NCI-H524 (cell line): ENCODE measurements around the gene TFEB.

Experiments
- DNase-seq, 2 experiments: peaks; one replicate each; lab custom pipeline; 2025; lab: John Stamatoyannopoulos, UW

Gene TFEB

GRCh38 chr6:41690541-41691330 is 44.7 kb downstream of the TFEB start:
- DNase-seq, result no peak

GRCh38 chr6:41689171-41690008 is 46.0 kb downstream of the TFEB start:
- DNase-seq, result no peak

GRCh38 chr6:41688256-41688965 is 47.0 kb downstream of the TFEB start:
- DNase-seq, result no peak

GRCh38 chr6:41687501-41688175 is 47.8 kb downstream of the TFEB start:
- DNase-seq, result no peak

GRCh38 chr6:41685641-41686380 is 49.6 kb downstream of the TFEB start:
- DNase-seq, result no peak

GRCh38 chr6:41684311-41685180 is 50.9 kb downstream of the TFEB start:
- DNase-seq, result no peak

- DNase-seq, result peak; percentile 26 to 55
Observed at GRCh38 chr6:41683523-41684310, 51.7 kb downstream of the TFEB start.

- DNase-seq, result no peak
Observed at GRCh38 chr6:41683273-41683522, 52.2 kb downstream of the TFEB start.

GRCh38 chr6:41682497-41683272 is 52.7 kb downstream of the TFEB start:
- DNase-seq, result peak in 1 of 2 experiments; percentile 44

GRCh38 chr6:41682056-41682477 is 53.3 kb downstream of the TFEB start:
- DNase-seq, result peak; percentile 87 to 89

GRCh38 chr6:41680182-41680965 is 55.0 kb downstream of the TFEB start:
- no peak for DNase-seq

GRCh38 chr6:41679696-41680095 is 55.7 kb downstream of the TFEB start:
- no peak for DNase-seq

GRCh38 chr6:41678511-41679084 is 56.8 kb downstream of the TFEB start:
- peak; percentile 61 to 73 for DNase-seq

GRCh38 chr6:41677124-41677921 is 58.1 kb downstream of the TFEB start:
- DNase-seq, result peak in 1 of 2 experiments; percentile 19

- DNase-seq, result no peak
Observed at GRCh38 chr6:41676431-41676830, 59.0 kb downstream of the TFEB start.

GRCh38 chr6:41675992-41676391 is 59.4 kb downstream of the TFEB start:
- peak in 1 of 2 experiments; percentile 83 for DNase-seq
